Measurements from ENCODE around the gene PLAGL1.

The PLAGL1 gene

GRCh38 chr6:143982968-143983367 lies 25.1 kb downstream of the PLAGL1 start:
- H3K27ac ChIP-seq: no peak overlapping the region
- no peak for TF ChIP-seq CTCF (conservative IDR thresholded peaks at IDR 0.05)

- no peak overlapping the region for H3K27ac ChIP-seq
- TF ChIP-seq CTCF (conservative IDR thresholded peaks at IDR 0.05): no peak
These were observed 27.1 kb downstream of the PLAGL1 start for GRCh38 chr6:143980921-143981320.

- no peak overlapping the region for H3K27ac ChIP-seq
- no peak for TF ChIP-seq CTCF (conservative IDR thresholded peaks at IDR 0.05)
These were observed 31.2 kb downstream of the PLAGL1 start for GRCh38 chr6:143976806-143977349.

- no peak overlapping the region for H3K27ac ChIP-seq
- TF ChIP-seq CTCF (conservative IDR thresholded peaks at IDR 0.05): no peak
These were observed 34.0 kb downstream of the PLAGL1 start for GRCh38 chr6:143974089-143974488.

- no peak for TF ChIP-seq CTCF (conservative IDR thresholded peaks at IDR 0.05)
- H3K27ac ChIP-seq: no peak overlapping the region
These were observed 34.7 kb downstream of the PLAGL1 start for GRCh38 chr6:143973097-143973966.

- H3K27ac ChIP-seq: no peak overlapping the region
- TF ChIP-seq CTCF (conservative IDR thresholded peaks at IDR 0.05): no peak
These were observed 36.4 kb downstream of the PLAGL1 start for GRCh38 chr6:143971482-143972205.
